Measurements from ENCODE around the gene TSPAN3.

- no peak for TF ChIP-seq CTCF (IDR thresholded peaks at IDR 0.05)
- no peak for TF ChIP-seq POLR2AphosphoS5 (IDR thresholded peaks at IDR 0.05)
- no peak for TF ChIP-seq POLR2A (IDR thresholded peaks at IDR 0.05)
Observed at GRCh38 chr15:77099741-77100463, 29.0 kb upstream of the TSPAN3 start.
